ENCODE measurements around the gene ARID5B.
"Not testable (repeated sequence)": the region's sequence is repeated elsewhere in the genome, so short reads cannot be mapped to it uniquely, and the experiment has no call there.

Gene ARID5B

GRCh38 chr10:61965703-61966395 is 64.3 kb downstream of the ARID5B start:
- no peak for DNase-seq

DNA sequence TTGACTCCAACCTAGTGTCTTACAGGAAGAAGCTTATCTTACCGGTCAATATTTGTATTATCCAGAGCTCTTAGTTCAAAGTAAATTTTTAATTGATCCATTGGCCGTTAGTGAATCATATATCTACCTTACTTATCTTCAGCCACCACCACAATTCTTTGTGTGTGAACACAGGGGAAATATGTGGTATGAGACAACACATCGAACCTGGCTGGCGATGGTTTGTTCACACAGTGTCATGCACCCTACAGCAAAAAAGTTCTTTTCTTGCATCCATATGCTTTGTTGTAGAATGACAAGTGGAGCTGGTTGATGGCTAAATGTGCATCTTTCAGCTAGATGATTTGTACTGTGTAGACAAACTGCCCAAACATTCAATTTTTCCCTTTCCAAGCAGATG is 65.8 kb downstream of the ARID5B start:
- no peak for DNase-seq

DNA sequence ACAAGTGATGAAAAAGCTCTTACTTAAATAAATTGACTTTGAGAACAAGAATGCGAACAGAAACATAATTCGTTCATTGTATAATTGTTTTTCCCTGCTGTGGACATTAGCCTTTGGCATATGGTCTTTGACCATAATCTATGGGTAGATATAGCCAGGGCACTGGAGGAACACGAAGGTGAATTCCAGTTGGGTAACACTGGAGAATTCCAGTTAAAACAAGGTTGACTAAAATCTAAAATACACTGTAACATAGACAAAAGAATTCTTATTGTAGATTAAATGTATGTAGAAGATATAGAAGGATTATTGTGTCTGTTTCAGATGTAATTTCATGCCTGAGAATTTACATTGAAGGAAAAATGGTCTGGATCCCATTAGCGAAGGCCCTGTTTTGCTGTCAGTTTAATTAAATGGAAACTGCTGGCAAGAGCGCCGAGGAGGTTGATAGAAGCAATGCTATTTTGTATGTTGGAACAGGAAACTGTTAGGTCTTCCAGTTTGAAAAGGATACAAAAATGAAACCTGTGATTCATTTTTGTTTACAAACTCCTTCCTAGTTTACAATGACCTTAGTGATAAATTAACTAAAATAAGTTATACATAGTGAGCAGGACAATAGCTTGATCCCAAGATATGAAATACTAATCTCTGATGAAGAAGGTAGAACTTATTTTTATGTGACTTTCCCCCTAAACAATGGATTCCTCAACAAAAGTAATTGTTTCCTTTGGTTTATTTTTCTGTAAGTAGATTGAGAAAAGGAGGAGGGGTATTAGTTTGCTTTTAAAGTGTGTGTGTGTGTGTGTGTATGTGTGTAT is 68.9 kb downstream of the ARID5B start:
- no peak for DNase-seq

DNA sequence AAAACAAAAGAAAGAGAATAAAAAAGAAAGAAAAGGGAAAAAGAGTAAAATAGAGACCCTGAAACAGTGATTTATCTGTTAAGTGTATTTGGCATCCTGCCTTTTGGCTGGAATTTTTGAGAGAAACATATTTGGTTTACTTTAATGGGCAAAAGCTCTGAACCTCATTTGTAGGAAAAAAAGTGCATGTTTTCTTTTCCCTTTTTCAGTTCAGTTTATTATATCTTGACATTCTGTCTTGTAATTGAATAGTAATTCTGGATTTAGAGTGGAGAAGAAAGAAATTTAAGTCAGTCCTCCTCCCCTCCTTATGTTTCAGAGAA is 69.5 kb downstream of the ARID5B start:
- no peak for DNase-seq

- DNase-seq, result no peak
Observed at GRCh38 chr10:61973169-61973568, 71.7 kb downstream of the ARID5B start.

- no peak for DNase-seq
Observed at GRCh38 chr10:61973906-61974305, 72.4 kb downstream of the ARID5B start.

GRCh38 chr10:61974601-61975390 is 73.3 kb downstream of the ARID5B start:
- DNase-seq, result peak; percentile 46 to 51

- DNase-seq, result no peak
Observed at GRCh38 chr10:61975391-61975932, 74.0 kb downstream of the ARID5B start.

DNA sequence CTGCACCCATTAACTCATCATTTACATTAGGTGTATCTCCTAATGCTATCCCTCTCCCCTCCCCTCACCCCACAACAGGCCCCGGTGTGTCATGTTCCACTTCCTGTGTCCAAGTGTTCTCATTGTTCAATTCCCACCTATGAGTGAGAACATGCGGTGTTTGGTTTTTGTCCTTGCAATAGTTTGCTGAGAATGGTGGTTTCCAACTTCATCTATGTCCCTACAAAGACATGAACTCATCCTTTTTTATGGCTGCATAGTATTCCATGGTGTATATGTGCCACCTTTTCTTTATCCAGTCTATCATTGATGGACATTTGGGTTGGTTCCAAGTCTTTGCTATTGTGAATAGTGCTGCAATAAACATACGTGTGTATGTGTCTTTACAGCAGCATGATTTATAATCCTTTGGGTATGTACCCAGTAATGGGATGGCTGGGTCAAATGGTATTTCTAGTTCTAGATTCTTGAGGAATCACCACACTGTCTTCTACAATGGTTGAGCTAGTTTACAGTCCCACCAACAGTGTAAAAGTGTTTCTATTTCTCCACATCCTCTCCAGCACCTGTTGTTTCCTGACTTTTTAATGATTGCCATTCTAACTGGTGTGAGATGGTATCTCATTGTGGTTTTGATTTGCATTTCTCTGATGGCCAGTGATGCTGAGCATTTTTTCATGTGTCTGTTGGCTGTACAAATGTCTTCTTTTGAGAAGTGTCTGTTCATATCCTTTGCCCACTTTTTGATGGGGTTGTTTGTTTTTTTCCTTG is 75.6 kb downstream of the ARID5B start:
- DNase-seq, result not testable (repeated sequence)

- DNase-seq, result no peak
Observed at GRCh38 chr10:61978965-61979364, 77.5 kb downstream of the ARID5B start.

DNA sequence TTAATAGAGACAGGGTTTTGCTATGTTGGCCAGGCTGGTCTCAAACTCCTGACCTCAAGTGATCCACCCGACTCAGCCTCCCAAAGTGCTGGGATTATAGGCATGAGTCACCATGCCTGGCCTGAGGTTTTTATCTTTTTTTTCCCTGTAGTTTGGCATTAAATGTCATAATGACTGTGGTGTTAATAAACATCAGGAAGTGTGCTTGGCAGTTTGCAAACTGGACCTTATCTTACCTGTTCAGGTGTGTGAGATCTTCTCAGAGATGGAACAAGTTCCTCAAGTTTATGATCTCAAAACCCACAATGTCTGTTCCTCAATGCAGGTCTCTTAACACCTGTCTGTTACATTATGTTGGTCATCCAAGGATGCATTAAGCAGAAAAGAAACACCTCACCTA is 80.0 kb downstream of the ARID5B start:
- DNase-seq, result no peak

- DNase-seq, result no peak
Observed at GRCh38 chr10:61983255-61983654, 81.8 kb downstream of the ARID5B start.

DNA sequence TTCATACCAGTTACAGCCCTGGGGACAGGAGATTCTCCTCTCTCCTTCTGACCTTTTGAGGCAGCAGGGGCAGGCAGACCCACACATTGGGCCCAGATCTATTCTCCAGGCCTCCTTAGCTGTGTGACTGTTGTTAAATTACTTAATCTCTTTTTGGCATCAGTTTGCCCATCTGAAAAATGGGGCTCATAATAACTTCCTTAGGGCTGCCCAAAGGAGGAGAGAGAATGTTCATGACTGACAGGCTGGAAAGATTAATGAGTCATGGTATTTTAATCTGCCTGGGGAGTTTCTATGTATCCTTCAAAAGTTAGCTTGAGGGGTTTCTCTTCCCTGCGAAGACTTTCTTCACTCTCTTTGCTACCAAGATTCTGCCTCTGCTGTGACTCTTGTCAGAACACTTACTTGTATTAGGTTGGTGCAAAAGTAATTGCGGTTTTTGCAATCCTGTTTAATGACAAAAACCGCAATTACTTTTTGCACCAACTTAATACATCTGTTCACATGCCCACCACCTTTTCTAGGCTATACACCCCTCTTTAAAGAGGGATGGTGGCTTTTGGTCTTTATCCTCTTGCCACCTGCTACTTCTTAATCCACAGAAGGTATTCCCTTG is 83.4 kb downstream of the ARID5B start:
- no peak for DNase-seq

GRCh38 chr10:61985715-61986114 is 84.2 kb downstream of the ARID5B start:
- no peak for DNase-seq

DNA sequence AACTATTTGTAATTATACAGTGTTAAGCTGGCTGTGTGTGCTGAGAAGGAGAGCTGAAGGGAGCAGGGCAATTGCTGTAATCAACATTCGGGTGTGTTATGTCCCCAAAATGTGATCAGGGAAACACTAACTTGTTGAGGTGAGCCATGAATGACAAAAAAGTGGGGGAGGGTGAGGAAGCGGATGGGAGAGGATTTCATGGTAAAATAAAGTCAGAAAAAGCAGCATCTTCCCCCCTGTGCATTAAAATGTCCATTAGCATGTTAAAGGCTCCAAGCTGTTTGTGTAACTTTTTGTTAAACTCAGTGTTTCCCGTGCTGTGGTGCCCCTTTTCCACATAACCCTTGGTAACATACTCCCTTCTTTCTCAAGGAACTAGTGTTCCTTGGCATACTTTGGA is 84.9 kb downstream of the ARID5B start:
- no peak for DNase-seq

GRCh38 chr10:61986788-61987492 is 85.4 kb downstream of the ARID5B start:
- DNase-seq, result no peak

- DNase-seq, result no peak
Observed at GRCh38 chr10:61987537-61987936, 86.0 kb downstream of the ARID5B start.

GRCh38 chr10:61987951-61988379 is 86.5 kb downstream of the ARID5B start:
- DNase-seq, result no peak

DNA sequence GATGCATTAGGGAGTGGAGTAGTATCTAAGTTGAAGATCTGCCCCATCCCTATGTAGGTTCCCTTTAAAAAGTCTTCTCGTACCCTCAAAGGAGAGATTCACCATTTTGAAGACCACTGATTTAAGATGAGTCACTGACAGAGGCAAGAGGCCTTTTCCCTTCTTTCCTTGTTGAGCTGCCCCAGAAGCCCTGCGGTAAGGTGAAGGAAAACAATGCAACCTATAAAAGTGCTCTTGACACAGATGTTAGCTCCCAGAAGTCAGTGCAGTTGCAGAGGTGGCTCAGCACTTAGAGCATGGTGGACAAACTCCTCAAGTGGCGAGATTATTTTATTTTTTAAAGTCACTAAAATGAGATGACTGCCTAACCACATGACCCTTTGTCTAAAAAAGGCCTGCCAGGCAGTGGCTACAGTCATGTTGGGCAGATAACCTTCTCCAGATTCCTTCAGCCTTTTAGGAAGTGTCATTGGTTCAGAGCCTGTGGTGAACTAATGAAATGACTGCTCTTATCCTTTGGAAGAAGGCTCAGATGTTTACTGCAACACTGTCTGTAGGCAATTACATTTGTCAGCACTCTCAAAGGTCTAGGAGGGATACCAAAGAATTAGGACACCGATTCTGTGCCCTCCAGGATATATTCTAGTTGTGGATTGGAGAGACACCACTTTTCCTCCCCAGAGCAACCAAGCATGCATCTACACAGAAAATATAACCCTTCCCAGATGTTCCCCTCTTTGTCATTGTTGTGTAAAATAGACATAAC is 88.7 kb downstream of the ARID5B start:
- no peak for DNase-seq

DNA sequence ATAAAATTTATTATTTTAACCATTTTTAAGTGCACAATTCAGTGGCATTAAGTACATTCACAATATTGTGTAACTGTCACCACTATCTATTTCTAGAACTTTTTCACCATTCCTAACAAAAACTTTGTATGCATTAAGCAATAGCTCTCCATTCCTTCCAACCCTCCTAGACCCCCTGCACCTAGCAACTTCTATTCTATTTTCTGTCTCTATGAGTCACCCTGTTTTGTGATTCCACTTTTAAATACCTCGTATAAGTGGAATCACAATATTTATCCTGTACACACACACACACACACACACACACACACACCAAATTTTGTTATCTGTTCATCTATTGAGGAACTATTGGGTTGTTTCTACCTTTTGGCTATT is 89.2 kb downstream of the ARID5B start:
- no peak for DNase-seq

DNA sequence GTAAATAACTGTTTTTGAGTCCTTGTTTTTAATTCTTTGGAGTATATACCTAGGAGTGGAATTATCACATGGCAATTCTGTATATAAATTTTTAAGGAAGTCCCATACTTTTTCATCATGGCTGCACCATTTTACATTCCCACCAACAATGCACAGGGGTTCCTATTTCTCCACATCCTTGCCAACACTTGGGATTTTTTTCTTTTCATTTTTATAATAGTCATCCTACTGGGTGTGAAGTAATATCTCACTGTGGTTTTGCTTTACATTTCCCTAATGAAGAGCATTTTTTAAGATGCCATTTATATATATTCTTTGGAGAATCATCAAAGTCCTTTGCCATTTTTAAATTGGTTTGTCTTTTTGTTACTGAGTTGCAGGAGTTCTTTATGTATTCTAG is 89.7 kb downstream of the ARID5B start:
- DNase-seq, result no peak

All from hippocampal formation (tissue), 2 donors.